ENCODE data around the gene ANKRD13B.

The ANKRD13B gene

GRCh38 chr17:29653995-29654714 is 61.2 kb downstream of the ANKRD13B start:
- DNase-seq = no peak

GRCh38 chr17:29655323-29655722 is 62.4 kb downstream of the ANKRD13B start:
- DNase-seq = no peak

DNA sequence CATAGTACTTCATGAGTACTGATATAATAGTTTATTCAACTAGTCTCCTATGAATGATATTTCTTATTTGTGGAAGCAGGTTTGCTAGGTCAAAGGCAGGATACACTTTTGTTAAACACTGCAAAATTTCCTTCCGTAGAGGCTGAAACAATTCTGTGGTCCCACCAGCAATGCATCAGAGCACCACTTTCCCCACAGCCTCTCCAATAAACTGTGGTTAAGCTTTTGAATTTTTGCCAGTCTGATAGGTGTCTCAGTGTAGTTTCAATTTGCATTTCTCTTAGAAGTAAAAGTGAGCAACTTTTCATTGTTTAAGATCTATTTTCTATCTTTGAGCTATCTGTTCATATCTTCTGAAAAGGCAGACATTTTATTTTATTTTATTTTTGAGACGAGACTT is 66.2 kb downstream of the ANKRD13B start:
- DNase-seq = no peak

DNA sequence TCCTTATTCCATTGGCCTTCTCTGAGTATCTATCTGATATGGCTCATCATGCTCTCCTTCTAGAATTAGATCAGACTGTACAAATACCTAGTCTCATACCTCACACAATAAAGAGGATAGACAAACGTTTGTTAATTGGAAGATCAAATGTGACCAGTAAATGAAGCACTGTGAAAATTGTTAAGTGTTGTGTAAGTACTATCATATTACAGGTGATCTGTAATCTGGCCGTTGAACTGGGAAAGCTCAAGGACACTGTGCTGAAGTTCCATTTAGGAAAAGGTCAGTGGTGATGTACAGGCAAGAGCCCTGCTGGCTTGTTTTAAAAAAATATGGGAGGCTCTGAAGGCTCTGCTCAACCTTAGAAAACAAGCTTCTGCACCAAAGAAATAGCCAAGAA is 68.3 kb downstream of the ANKRD13B start:
- DNase-seq = no peak

GRCh38 chr17:29663155-29663554 is 70.2 kb downstream of the ANKRD13B start:
- no peak for DNase-seq

All from stimulated activated CD4-positive, alpha-beta T cell treated with anti-CD3 and anti-CD28 coated beads, Interleukin-2, amount 100 ng/mL, for 24 hours (primary cell).